Measurements from ENCODE around the gene SCAF1.

The SCAF1 gene

GRCh38 chr19:49651029-49651819 lies 9.2 kb downstream of the SCAF1 start:
- no peak for DNase-seq

DNA sequence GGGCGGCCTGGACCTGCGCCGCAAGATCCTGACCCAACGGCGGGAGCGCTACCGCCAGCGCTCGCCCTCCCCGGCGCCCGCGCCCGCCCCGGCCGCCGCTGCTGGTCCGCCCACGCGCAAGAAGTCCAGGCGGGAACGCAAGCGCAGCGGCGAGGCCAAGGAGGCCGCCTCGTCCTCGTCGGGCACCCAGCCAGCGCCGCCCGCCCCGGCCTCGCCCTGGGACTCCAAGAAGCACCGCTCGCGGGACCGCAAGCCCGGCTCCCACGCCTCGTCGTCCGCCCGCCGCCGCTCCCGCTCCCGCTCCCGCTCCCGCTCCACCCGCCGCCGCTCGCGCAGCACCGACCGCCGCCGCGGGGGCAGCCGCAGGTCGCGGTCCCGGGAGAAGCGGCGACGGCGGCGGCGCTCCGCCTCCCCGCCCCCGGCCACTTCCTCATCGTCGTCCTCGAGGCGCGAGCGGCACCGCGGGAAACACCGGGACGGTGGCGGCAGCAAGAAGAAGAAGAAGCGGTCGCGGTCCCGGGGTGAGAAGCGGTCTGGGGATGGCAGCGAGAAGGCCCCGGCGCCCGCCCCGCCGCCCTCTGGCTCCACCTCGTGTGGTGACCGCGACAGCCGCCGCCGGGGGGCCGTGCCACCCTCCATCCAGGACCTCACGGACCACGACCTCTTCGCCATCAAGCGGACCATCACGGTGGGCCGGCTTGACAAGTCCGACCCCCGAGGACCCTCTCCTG lies 10.0 kb downstream of the SCAF1 start:
- DNase-seq, result no peak

GRCh38 chr19:49652551-49653465 lies 10.8 kb downstream of the SCAF1 start:
- no peak for DNase-seq

GRCh38 chr19:49653466-49653806 lies 11.4 kb downstream of the SCAF1 start:
- DNase-seq, result no peak

DNA sequence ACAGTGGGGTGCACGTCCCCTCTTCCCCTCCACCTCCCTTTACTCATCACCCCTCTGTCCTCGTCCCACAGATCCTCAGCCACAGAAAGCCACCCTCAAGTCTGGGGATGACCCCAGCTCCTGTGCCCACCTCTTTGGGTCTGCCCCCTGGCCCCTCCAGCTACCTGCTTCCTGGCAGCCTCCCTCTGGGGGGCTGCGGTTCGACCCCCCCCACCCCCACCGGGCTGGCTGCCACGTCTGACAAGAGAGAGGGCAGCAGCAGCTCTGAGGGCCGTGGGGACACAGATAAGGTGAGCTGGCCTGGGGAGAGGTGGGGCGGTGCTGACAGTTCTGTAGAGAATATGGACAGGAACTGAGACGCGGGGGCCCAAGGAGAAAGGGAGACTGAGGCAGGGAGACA lies 12.6 kb downstream of the SCAF1 start:
- DNase-seq, result no peak

- no peak for DNase-seq
Observed at GRCh38 chr19:49655570-49656455, 13.8 kb downstream of the SCAF1 start.

DNA sequence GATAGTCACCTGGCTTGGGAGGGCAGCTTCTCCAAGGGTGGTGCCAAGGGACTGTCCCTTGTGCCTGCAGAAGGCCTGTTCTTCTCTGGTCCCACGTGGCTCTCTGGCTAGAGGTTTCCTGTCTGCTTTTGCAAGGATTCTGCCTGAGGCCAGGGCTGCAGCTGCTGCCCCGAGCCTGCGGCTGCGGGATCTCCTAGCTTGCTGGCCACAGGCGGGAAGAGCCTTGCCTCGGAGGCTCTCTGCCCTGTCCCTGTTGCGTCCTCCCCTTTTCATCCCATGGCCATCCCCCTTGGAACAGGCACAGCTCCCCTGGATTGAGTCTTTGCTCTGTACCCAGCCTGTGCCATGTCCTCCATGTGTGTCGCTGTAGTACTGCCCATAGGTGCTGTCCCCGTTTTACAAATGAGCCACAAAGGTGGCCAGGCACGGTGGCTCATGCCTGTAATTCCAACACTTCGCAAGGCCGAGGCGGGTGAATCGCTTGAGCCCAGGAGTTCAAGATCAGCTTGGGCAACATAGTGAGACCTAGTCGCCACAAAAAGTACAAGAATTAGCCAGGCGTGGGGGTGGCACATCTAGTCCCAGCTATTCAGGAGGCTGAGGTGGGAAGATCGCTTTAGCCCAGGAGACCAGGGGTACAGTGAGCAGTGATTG lies 14.6 kb downstream of the SCAF1 start:
- no peak for DNase-seq

- no peak for DNase-seq
Observed at GRCh38 chr19:49657493-49658138, 15.6 kb downstream of the SCAF1 start.

- no peak for DNase-seq
Observed at GRCh38 chr19:49658139-49658517, 16.1 kb downstream of the SCAF1 start.

DNA sequence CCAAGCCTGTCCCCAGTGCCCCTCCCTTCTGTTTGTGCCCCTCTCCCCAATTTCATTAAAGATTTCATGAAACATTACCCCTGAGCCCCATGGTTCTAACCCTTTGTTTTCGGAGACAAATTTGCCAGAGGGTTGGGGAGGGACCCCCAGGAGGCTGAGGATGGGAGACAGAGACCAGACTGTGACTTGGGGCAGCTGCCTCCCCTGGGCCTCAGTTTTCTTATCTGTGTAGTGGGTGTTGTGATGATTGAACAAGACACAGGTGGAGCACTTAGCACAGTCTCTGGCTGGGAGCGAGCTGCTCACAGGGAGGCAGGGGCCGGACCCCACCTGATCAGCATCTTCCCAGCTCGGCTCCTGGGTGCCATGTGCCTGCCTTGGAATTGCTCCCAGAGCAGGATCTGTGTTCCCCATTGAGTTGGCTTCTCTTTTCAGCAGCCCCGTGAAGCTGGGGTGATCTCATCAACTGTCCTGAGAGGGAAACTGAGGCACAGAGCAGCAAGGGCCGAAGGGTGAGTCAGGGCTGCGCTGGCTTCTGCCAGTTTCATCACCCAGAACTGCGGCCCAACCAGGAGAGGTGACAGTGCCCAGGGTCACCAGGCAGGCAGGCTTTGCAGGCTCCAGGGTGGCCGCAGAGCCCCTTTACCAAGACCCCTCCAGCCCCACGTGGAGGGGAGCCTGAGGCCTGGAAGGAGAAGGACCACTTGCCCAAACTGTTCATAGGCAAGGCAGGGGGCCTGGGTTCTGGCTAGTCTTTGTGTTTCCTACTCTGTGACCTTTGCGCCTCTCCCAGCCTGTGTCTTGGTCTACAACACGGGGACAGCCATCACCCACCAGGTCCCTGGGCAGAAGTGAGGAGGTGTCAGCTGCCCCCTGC lies 16.8 kb downstream of the SCAF1 start:
- no peak for DNase-seq

DNA sequence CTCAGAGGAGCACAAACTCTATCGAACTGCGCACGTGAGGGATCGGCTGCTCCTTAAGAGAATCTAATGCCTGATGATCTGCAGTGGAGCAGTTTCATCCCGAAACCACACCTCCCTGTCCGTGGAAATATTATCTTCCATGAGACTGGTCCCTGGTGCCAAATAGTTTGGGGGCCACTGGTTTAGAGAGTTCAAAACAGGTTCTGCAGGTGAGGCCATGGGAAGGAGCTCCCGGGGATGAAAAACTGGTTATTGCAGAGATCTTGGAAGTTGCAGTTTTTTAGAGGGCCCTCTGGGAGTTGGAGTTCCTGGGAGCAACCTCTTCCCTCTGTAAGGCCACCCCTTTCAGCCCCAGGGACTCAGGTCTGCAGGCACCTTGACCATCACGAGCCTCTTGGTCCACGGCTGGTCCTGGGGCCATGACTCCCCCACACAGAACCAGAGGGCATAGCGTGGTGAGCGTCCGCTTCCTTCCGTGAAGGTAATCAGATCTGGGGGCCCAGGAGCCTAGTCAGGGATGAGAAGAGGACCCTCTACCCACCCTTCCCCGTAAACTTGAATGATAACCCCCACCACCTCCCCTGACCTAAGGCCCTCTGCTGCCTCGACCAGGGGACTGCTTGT lies 18.4 kb downstream of the SCAF1 start:
- DNase-seq, result no peak

GRCh38 chr19:49662011-49662410 lies 20.0 kb downstream of the SCAF1 start:
- no peak for DNase-seq

- no peak for DNase-seq
Observed at GRCh38 chr19:49663224-49663623, 21.2 kb downstream of the SCAF1 start.

GRCh38 chr19:49664171-49665035 lies 22.4 kb downstream of the SCAF1 start:
- peak; percentile 82 for DNase-seq

- no peak for DNase-seq
Observed at GRCh38 chr19:49665036-49665350, 23.0 kb downstream of the SCAF1 start.

DNA sequence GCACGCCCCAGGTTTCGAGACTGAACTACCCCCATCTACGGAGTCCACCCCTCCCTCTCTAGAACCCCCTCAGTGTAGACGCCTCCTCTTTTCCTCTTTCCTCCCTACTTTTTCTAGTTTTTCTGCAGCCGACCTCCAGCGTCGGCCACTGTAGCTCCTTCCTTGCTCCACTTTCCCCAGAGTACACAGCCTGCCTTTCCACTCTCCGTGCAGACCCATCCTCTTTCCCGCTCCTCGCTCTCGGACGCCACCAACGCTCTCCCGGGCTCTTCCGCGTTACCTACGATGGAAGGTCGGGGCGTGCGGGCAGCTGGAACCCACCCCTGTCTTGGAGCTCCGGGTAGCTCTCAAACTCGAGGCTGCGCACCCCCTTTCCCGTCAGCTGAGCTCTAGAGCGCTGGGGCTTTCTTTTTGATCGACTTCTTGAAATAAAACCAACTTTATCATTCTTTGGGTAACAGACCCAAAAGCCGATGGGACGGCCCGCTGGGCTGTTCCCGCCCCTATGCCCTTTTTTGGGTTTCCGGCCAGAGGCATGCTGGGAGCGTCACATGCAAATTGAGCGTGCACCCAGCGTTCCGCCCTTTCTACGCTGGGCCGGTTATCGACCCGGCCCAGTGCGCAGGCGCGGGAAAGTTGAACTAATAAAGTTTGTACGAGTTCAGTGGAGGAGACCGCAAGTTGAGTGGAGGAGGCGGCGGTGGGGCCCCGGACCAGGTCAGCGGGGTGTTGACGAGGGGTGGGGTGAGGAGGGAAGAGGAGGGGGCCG lies 23.5 kb downstream of the SCAF1 start, which contains the start of the genes BCL2L12 and IRF3:
TSS of gene BCL2L12 (plus strand) at position 583 of the 769 bp plus-strand sequence. CDS start 760 bp downstream, outside the sequence.
TSS of gene IRF3 (minus strand) at position 507 of the 769 bp plus-strand sequence. CDS start 1,019 bp downstream, outside the sequence.
- DNase-seq, result peak; percentile 98

DNA sequence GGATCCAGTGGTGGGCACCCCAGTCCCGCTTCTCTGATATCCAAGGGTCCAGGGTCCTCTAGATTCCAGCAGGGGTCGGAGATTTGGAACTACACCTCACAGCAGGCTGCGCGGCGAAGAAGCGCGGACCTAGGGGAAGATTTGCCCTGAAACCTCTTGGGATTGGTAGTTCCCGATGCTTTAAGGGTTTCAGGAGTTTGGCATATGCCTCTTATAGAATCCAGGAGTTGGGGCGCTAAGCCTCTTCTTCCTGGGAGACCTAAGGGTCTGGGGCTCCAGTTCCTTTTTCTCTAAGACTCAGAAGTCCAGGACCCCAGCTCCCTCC lies 24.1 kb downstream of the SCAF1 start:
- DNase-seq, result no peak

DNA sequence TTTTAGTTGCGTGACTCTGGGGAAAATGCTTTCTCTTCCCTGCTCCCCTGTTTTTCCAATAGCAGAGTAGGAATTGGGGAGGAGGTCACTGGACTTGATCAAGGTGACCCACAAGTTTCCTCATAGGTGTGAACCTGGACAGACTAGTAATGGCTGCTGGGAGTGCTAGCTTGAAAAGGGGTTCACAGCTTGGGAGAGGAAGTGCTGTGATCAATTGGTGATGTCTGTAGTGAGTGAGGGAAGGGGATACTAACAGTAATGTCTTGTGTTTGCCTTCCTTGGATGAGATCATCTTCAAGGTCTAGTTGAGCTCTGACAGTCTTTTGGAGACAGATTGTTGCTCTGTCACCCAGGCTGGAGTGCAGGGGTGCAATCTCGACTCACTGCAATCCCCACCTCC lies 25.5 kb downstream of the SCAF1 start:
- no peak for DNase-seq
